Measurements from ENCODE around the gene LYPD6B.

DNA sequence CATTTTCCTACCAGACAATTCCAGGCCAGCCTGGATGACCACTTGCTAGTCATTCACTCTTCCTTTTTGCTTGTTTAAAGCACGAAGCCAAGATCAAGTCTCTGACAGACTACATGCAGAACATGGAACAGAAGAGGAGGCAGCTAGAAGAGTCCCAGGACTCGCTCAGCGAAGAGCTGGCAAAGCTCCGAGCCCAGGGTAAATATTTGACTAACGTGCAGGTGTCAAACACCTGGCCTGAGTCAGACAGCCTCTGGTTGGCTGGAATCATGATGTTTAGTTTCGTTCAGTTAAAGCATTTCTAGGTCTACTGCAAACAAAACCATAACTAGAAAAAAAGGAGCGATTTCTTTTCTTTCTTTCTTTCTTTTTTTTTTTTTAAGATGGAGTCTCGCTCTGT lies 44.2 kb upstream of the LYPD6B start:
- TF ChIP-seq, protein P1, sequence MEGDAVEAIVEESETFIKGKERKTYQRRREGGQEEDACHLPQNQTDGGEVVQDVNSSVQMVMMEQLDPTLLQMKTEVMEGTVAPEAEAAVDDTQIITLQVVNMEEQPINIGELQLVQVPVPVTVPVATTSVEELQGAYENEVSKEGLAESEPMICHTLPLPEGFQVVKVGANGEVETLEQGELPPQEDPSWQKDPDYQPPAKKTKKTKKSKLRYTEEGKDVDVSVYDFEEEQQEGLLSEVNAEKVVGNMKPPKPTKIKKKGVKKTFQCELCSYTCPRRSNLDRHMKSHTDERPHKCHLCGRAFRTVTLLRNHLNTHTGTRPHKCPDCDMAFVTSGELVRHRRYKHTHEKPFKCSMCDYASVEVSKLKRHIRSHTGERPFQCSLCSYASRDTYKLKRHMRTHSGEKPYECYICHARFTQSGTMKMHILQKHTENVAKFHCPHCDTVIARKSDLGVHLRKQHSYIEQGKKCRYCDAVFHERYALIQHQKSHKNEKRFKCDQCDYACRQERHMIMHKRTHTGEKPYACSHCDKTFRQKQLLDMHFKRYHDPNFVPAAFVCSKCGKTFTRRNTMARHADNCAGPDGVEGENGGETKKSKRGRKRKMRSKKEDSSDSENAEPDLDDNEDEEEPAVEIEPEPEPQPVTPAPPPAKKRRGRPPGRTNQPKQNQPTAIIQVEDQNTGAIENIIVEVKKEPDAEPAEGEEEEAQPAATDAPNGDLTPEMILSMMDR (IDR thresholded peaks at IDR 0.05) = no peak
- no peak for TF ChIP-seq POLR2A (IDR thresholded peaks at IDR 0.05)
